PC-3 (cell line): ENCODE measurements around the gene DOK5. TPM values are rescaled to one million over a fixed set of nuclear protein-coding genes. Genes with fewer than 3 reads are reported as not detected.

Source experiments
- ATAC-seq: fragments of 200-7000 bp; cut with Tn5 transposase; 2 replicates; pipeline ENCODE4 v1.9.1; 2020; ENCODE audit warnings: mild to moderate bottlenecking, moderate library complexity
- BruUV-seq: library from RNA; stranded (reverse); fragments of 400-500 nt; replicated peaks from 2 replicates; lab custom pipeline; 2021; lab: Mats Ljungman, UMichigan
- CTCF ChIA-PET: fragments of 300-600 bp; sonication (Branson Sonifier 250); formaldehyde crosslinking; loops from one replicate; lab custom pipeline; 2022; ENCODE audit warnings: antibody characterized with exemption; lab: Charles Lee
- POLR2A ChIA-PET: fragments of 300-600 bp; sonication (Branson Sonifier 250); formaldehyde crosslinking; loops from one replicate; lab custom pipeline; 2022; ENCODE audit warnings: antibody characterized with exemption; ENCODE audit not compliant: unreplicated experiment; lab: Charles Lee
- DNase-seq: peaks from one replicate; pipeline ENCODE4 v3.0.0-alpha.2; 2015
- H2AFZ ChIP-seq: fragments of 300-600 bp; sonication (generic); 2 replicates; pipeline ENCODE4 v1.6.0; 2016; ENCODE audit warnings: antibody characterized with exemption, low read length
- H3F3A ChIP-seq: fragments of 300-600 bp; sonication (generic); one replicate; pipeline ENCODE4 v1.6.0; 2017; ENCODE audit warnings: antibody characterized with exemption, low read length, control low read depth, mild to moderate bottlenecking; ENCODE audit not compliant: unreplicated experiment
- H3K27ac ChIP-seq: fragments of 300-600 bp; sonication (generic); 2 replicates; pipeline ENCODE4 v1.5.1; 2016; ENCODE audit warnings: mild to moderate bottlenecking, low read length
- H3K27me3 ChIP-seq: fragments of 300-600 bp; sonication (generic); 2 replicates; pipeline ENCODE4 v1.6.1; 2016; ENCODE audit warnings: low read length, mixed read lengths
- H3K36me3 ChIP-seq: fragments of 300-600 bp; sonication (generic); 2 replicates; pipeline ENCODE4 v1.6.1; 2016; ENCODE audit warnings: low read depth, mixed run types, low read length, mixed read lengths
- H3K4me1 ChIP-seq: fragments of 300-600 bp; sonication (generic); 2 replicates; pipeline ENCODE4 v1.5.1; 2016; ENCODE audit warnings: low read length; ENCODE audit not compliant: insufficient read depth
- H3K4me2 ChIP-seq: fragments of 300-600 bp; sonication (generic); 2 replicates; pipeline ENCODE4 v1.6.0; 2016; ENCODE audit warnings: low read length
- H3K4me3 ChIP-seq: fragments of 300-600 bp; sonication (generic); 2 replicates; pipeline ENCODE4 v1.5.1; 2016; ENCODE audit warnings: mild to moderate bottlenecking, low read length, mixed read lengths
- H3K79me2 ChIP-seq: fragments of 300-600 bp; sonication (generic); 2 replicates; pipeline ENCODE4 v1.6.1; 2017; ENCODE audit warnings: low read length, mixed read lengths
- H3K9ac ChIP-seq: fragments of 300-600 bp; sonication (generic); 2 replicates; pipeline ENCODE4 v1.6.0; 2016; ENCODE audit warnings: mild to moderate bottlenecking, low read length
- H3K9me2 ChIP-seq: fragments of 300-600 bp; sonication (generic); replicated peaks from 2 replicates; pipeline ENCODE4 v1.6.1; 2016; ENCODE audit warnings: mixed run types, low read length, mixed read lengths
- H3K9me3 ChIP-seq: fragments of 300-600 bp; sonication (generic); 2 replicates; pipeline ENCODE4 v1.6.1; 2016; ENCODE audit warnings: low read length, mixed read lengths
- H4K20me1 ChIP-seq: fragments of 300-600 bp; sonication (generic); 2 replicates; pipeline ENCODE4 v1.6.1; 2016; ENCODE audit warnings: low read length, mixed read lengths
- EZH2 ChIP-seq: fragments of 300-600 bp; sonication (generic); IDR thresholded peaks from one replicate; pipeline ENCODE4 v1.6.1; 2017; ENCODE audit warnings: antibody characterized with exemption, mild to moderate bottlenecking, low read length; ENCODE audit not compliant: unreplicated experiment
- EZH2phosphoT487 ChIP-seq: fragments of 300-600 bp; sonication (generic); IDR thresholded peaks from 2 replicates; pipeline ENCODE4 v1.6.1; 2018; ENCODE audit warnings: mild to moderate bottlenecking, antibody characterized with exemption, low read length, borderline replicate concordance
- intact Hi-C: fragments of 100-400 bp; cut with micrococcal nuclease; formaldehyde crosslinking; loops from 2 replicates; pipeline ENCODE4 v1.9.0; 2023
- total RNA-seq: library from RNA; depleted of rRNA; stranded (reverse); fragments of >200 nt; gene quantifications from 2 replicates; pipeline ENCODE4 v1.2.3, GENCODE V29; 2014
- TF ChIP-seq, protein P1 (sequence below): fragments of 300-600 bp; sonication (generic); conservative IDR thresholded peaks from 2 replicates; pipeline ENCODE4 v1.5.1; 2017; ENCODE audit warnings: antibody characterized with exemption, low read depth, mild to moderate bottlenecking, low read length

DOK5 gene
- total RNA-seq, 1 experiment from 2014 or later: not detected

DNA sequence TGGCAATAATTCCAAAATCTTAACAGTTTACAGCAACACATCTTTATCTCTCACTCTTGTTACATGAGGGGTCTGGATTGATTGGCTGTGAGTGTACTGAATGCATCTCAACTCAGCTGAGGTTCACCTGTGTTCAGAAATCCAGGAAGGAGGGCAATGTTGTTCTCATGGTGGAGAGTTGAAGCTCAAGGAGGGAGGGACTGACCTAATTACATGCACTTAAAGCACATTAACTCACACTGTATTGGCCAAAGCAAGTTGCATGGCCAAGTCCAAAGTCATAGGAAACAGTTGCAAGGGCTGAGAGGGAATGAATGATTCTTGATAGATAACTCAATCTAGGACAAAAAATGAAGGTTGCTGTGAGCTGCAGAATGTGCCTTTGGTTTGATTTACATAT, 102.2 kb downstream of the DOK5 start:
- DNase-seq (no peak), ATAC-seq (no peak)
- H3K4me3 ChIP-seq: no peak overlapping the region
- no peaks in the 10 kb centered on the region for H3K4me1 ChIP-seq
- H3K9me3 ChIP-seq: no peaks in the 10 kb centered on the region
- no peak overlapping the region for H3K4me2 ChIP-seq
- no peak overlapping the region for H2AFZ ChIP-seq
- no peak overlapping the region for H3K27ac ChIP-seq
- H4K20me1 ChIP-seq: no peaks in the 10 kb centered on the region
- BruUV-seq: no TSS peak
- intact Hi-C loops: no loop called here
- ChIA-PET POLR2A (no interaction called here), CTCF (no interaction called here)
- TF ChIP-seq EZH2: no peak
- TF ChIP-seq, protein P1, sequence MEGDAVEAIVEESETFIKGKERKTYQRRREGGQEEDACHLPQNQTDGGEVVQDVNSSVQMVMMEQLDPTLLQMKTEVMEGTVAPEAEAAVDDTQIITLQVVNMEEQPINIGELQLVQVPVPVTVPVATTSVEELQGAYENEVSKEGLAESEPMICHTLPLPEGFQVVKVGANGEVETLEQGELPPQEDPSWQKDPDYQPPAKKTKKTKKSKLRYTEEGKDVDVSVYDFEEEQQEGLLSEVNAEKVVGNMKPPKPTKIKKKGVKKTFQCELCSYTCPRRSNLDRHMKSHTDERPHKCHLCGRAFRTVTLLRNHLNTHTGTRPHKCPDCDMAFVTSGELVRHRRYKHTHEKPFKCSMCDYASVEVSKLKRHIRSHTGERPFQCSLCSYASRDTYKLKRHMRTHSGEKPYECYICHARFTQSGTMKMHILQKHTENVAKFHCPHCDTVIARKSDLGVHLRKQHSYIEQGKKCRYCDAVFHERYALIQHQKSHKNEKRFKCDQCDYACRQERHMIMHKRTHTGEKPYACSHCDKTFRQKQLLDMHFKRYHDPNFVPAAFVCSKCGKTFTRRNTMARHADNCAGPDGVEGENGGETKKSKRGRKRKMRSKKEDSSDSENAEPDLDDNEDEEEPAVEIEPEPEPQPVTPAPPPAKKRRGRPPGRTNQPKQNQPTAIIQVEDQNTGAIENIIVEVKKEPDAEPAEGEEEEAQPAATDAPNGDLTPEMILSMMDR: no peak
- TF ChIP-seq EZH2phosphoT487: no peak
- H3K9me2 ChIP-seq: no peaks in the 10 kb centered on the region
- H3F3A ChIP-seq: no peaks in the 10 kb centered on the region
- no peak overlapping the region for H3K9ac ChIP-seq
- no peaks in the 10 kb centered on the region for H3K79me2 ChIP-seq
- H3K27me3 ChIP-seq: peaks cover 23% of the 10 kb centered on the region
- H3K36me3 ChIP-seq: no peaks in the 10 kb centered on the region

DNA sequence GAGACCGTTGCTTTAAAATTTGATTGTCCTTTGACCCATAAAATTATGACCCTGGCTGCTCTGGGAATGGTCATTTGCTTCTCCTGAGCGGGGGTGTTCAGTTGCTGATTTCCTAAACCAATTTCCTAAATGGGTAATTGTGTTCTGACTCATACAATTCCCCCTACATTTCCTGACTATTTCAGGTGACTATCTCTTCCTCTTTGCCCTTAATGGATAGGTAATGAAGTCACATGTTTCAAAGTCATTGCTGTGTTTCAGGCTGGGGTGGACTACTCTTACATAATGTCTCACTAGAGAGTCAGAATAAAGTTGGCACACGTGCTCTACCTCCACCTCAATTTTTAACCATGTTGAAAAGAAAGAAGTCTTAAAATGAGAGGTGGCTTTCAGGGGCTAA, 109.8 kb downstream of the DOK5 start:
- H4K20me1 ChIP-seq: no peaks in the 10 kb centered on the region
- H3K9ac ChIP-seq: no peak overlapping the region
- no peak overlapping the region for H3K4me2 ChIP-seq
- H2AFZ ChIP-seq: no peak overlapping the region
- H3K79me2 ChIP-seq: no peaks in the 10 kb centered on the region
- no peak overlapping the region for H3K27ac ChIP-seq
- H3K36me3 ChIP-seq: no peaks in the 10 kb centered on the region
- no peak for TF ChIP-seq EZH2
- no peak for TF ChIP-seq EZH2phosphoT487
- TF ChIP-seq, protein P1: no peak
- no peaks in the 10 kb centered on the region for H3F3A ChIP-seq
- no peak overlapping the region for H3K4me3 ChIP-seq
- CTCF ChIA-PET: no interaction called here
- POLR2A ChIA-PET: no interaction called here
- H3K27me3 ChIP-seq: no peaks in the 10 kb centered on the region
- ATAC-seq: no peak
- H3K9me3 ChIP-seq: no peaks in the 10 kb centered on the region
- no TSS peak for BruUV-seq
- no peak for DNase-seq
- no peaks in the 10 kb centered on the region for H3K9me2 ChIP-seq
- intact Hi-C loops: no loop called here
- no peaks in the 10 kb centered on the region for H3K4me1 ChIP-seq

DNA sequence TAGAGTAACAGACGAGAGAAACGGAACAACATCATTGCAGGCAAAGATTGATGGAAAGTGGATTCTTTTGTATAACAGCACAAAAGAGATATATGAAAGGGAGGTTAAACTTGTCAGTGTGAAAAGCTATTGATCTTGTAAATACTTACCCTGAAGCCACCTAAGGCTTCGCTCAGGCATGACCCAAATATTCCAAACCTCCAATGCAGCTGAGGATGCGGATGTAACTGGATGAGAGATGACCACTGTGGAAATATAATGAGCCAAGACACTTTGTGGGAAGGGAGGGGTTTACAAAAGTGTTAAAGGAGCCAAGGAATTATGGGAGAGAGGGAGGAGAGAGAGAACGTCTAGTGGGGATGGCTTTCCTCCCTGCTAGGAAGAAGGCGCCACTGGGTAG, 112.0 kb downstream of the DOK5 start:
- Histone ChIP-seq H3K9ac (no peak overlapping the region), H3K27me3 (0 out of 2 replicates have a peak, but pooled peaks cover 6% of the 10 kb centered on the region), H3K27ac (no peak overlapping the region), H3K9me2 (no peaks in the 10 kb centered on the region), H3K36me3 (no peaks in the 10 kb centered on the region), H3K79me2 (no peaks in the 10 kb centered on the region), H3K4me2 (no peak overlapping the region), H3K4me3 (no peak overlapping the region), H3K9me3 (no peaks in the 10 kb centered on the region), H2AFZ (no peak overlapping the region), H4K20me1 (no peaks in the 10 kb centered on the region), H3F3A (no peaks in the 10 kb centered on the region), H3K4me1 (no peaks in the 10 kb centered on the region)
- intact Hi-C loops: no loop called here
- BruUV-seq: no TSS peak
- DNase-seq (no peak), ATAC-seq (no peak)
- TF ChIP-seq EZH2 (no peak), EZH2phosphoT487 (no peak)
- TF ChIP-seq, protein P1: no peak
- ChIA-PET CTCF (no interaction called here), POLR2A (no interaction called here)
